HEK293T (cell line): ENCODE data around the gene EPS8L1.

Experiments used
- CTCF ChIA-PET: fragments of 350-600 bp; formaldehyde crosslinking; extraction: SDS; loops from one replicate; lab custom pipeline; 2021; ENCODE audit warnings: antibody characterized with exemption, inconsistent platforms; lab: Yijun Ruan, JAX
- POLR2A ChIA-PET: fragments of 350-600 bp; formaldehyde crosslinking; extraction: SDS; loops from one replicate; lab custom pipeline; 2020; ENCODE audit warnings: antibody characterized with exemption, inconsistent platforms; lab: Yijun Ruan, JAX
- DNase-seq: peaks from one replicate; pipeline ENCODE4 v3.0.0; 2012; ENCODE audit warnings: mixed read lengths; ENCODE audit errors: extremely low spot score
- ARNT ChIP-seq: fragments of 450-650 bp; IDR thresholded peaks from 2 replicates; pipeline ENCODE4 v1.6.1; 2017; ENCODE audit warnings: mild to moderate bottlenecking
- BHLHE40 ChIP-seq: fragments of 450-650 bp; IDR thresholded peaks from 2 replicates; pipeline ENCODE4 v1.6.1; 2016; ENCODE audit warnings: mild to moderate bottlenecking, moderate library complexity, borderline replicate concordance
- CTBP1 ChIP-seq: fragments of 450-650 bp; IDR thresholded peaks from 2 replicates; pipeline ENCODE4 v1.6.1; 2016; ENCODE audit warnings: borderline replicate concordance
- ELF4 ChIP-seq: fragments of 450-650 bp; IDR thresholded peaks from 2 replicates; pipeline ENCODE4 v1.6.1; 2017; ENCODE audit warnings: antibody characterized with exemption
- FOXA1 ChIP-seq: fragments of 450-650 bp; IDR thresholded peaks from 2 replicates; pipeline ENCODE4 v1.6.1; 2016; ENCODE audit warnings: mild to moderate bottlenecking
- FOXK2 ChIP-seq: fragments of 450-650 bp; IDR thresholded peaks from 2 replicates; pipeline ENCODE4 v1.6.1; 2016; ENCODE audit warnings: mild to moderate bottlenecking
- FOXM1 ChIP-seq: fragments of 450-650 bp; IDR thresholded peaks from 2 replicates; pipeline ENCODE4 v1.6.1; 2017; ENCODE audit warnings: mild to moderate bottlenecking, borderline replicate concordance
- HDGF ChIP-seq: fragments of 450-650 bp; IDR thresholded peaks from 2 replicates; pipeline ENCODE4 v1.6.1; 2017; ENCODE audit warnings: antibody characterized with exemption, borderline replicate concordance
- L3MBTL2 ChIP-seq: fragments of 450-650 bp; conservative IDR thresholded peaks from 2 replicates; pipeline ENCODE4 v1.6.1; 2016; ENCODE audit warnings: mild to moderate bottlenecking
- LEF1 ChIP-seq: fragments of 450-650 bp; IDR thresholded peaks from 2 replicates; pipeline ENCODE4 v1.6.1; 2017; ENCODE audit warnings: mild to moderate bottlenecking, borderline replicate concordance
- NFRKB ChIP-seq: fragments of 450-650 bp; IDR thresholded peaks from 2 replicates; pipeline ENCODE4 v1.6.1; 2016; ENCODE audit warnings: mild to moderate bottlenecking, moderate library complexity
- PKNOX1 ChIP-seq: fragments of 450-650 bp; IDR thresholded peaks from 2 replicates; pipeline ENCODE4 v1.6.1; 2016
- SP1 ChIP-seq: fragments of 450-650 bp; IDR thresholded peaks from 2 replicates; pipeline ENCODE4 v1.6.1; 2017
- SUZ12 ChIP-seq: fragments of 450-650 bp; IDR thresholded peaks from 2 replicates; pipeline ENCODE4 v1.6.1; 2016; ENCODE audit warnings: mild to moderate bottlenecking
- TARDBP ChIP-seq: fragments of 450-650 bp; IDR thresholded peaks from 2 replicates; pipeline ENCODE4 v1.6.1; 2016
- ZNF384 ChIP-seq: fragments of 450-650 bp; IDR thresholded peaks from 2 replicates; pipeline ENCODE4 v1.6.1; 2016

Gene EPS8L1

GRCh38 chr19:55066107-55066709 is 9.5 kb upstream of the EPS8L1 start:
- ChIA-PET POLR2A (interaction anchor here (1.7 kb wide), 1 partner anchor 14 kb away, joined by 5 read pairs; no protein-coding TSS in a partner anchor), CTCF (no interaction called here)
- DNase-seq, result no peak
- no peak for TF ChIP-seq ARNT
- no peak for TF ChIP-seq FOXM1
- TF ChIP-seq NFRKB, result no peak
- TF ChIP-seq SUZ12, result no peak
- TF ChIP-seq BHLHE40, result no peak
- no peak for TF ChIP-seq HDGF
- no peak for TF ChIP-seq PKNOX1
- TF ChIP-seq SP1, result no peak
- no peak for TF ChIP-seq L3MBTL2
- no peak for TF ChIP-seq TARDBP
- TF ChIP-seq ZNF384, result no peak
- TF ChIP-seq FOXK2, result no peak
- TF ChIP-seq LEF1, result no peak

GRCh38 chr19:55067869-55068268 is 7.8 kb upstream of the EPS8L1 start:
- TF ChIP-seq FOXM1 (no peak), PKNOX1 (no peak), ZNF384 (no peak), ELF4 (no peak), ARNT (no peak), FOXA1 (no peak), BHLHE40 (no peak), HDGF (no peak), NFRKB (no peak), FOXK2 (no peak), SUZ12 (no peak), L3MBTL2 (no peak), TARDBP (no peak), CTBP1 (no peak), LEF1 (no peak), SP1 (no peak)
- ChIA-PET CTCF (no interaction called here), POLR2A (no interaction called here)
- DNase-seq, result no peak

GRCh38 chr19:55068950-55069864 is 6.5 kb upstream of the EPS8L1 start:
- ChIA-PET POLR2A (interaction anchor here (0.9 to 1.1 kb wide), 2 partner anchors 12 to 393 kb away, joined by 3 read pairs; no protein-coding TSS in a partner anchor), CTCF (interaction anchor here (1.2 kb wide), 1 partner anchor 19 kb away, joined by 3 read pairs; no protein-coding TSS in a partner anchor)
- peak; percentile 28 for DNase-seq
- TF ChIP-seq FOXK2, result no peak
- TF ChIP-seq FOXA1, result no peak
- TF ChIP-seq SP1, result no peak
- no peak for TF ChIP-seq NFRKB
- TF ChIP-seq TARDBP, result no peak
- TF ChIP-seq HDGF, result no peak
- TF ChIP-seq ARNT, result no peak
- TF ChIP-seq LEF1, result no peak
- TF ChIP-seq L3MBTL2, result no peak
- TF ChIP-seq SUZ12, result no peak
- TF ChIP-seq ELF4, result no peak
- no peak for TF ChIP-seq BHLHE40

GRCh38 chr19:55069865-55070197 is 5.8 kb upstream of the EPS8L1 start:
- CTCF ChIA-PET, result interaction anchor here (0.6 to 1.2 kb wide), 2 partner anchors 19 to 1117 kb away, joined by 3 to 4 read pairs; no protein-coding TSS in a partner anchor
- no peak for TF ChIP-seq NFRKB
- TF ChIP-seq CTBP1, result no peak
- TF ChIP-seq FOXM1, result no peak
- no peak for TF ChIP-seq L3MBTL2
- no peak for TF ChIP-seq SUZ12
- no peak for TF ChIP-seq LEF1
- no peak for TF ChIP-seq ARNT
- TF ChIP-seq BHLHE40, result no peak
- no peak for TF ChIP-seq TARDBP
- TF ChIP-seq ELF4, result no peak
- no peak for TF ChIP-seq FOXA1
- TF ChIP-seq ZNF384, result no peak
- TF ChIP-seq PKNOX1, result no peak
- TF ChIP-seq SP1, result no peak
- TF ChIP-seq FOXK2, result no peak
- POLR2A ChIA-PET, result interaction anchor here (0.9 kb wide), 1 partner anchor 392 kb away, joined by 3 read pairs; no protein-coding TSS in a partner anchor
- DNase-seq, result no peak

- no peak for DNase-seq
- ChIA-PET CTCF (interaction anchor here (0.6 kb wide), 2 partner anchors 589 to 1118 kb away, joined by 4 to 6 read pairs; no protein-coding TSS in a partner anchor), POLR2A (no interaction called here)
- TF ChIP-seq ZNF384, result no peak
- TF ChIP-seq NFRKB, result no peak
- no peak for TF ChIP-seq TARDBP
- TF ChIP-seq SUZ12, result no peak
- no peak for TF ChIP-seq CTBP1
- no peak for TF ChIP-seq SP1
- no peak for TF ChIP-seq FOXK2
- TF ChIP-seq ELF4, result no peak
- no peak for TF ChIP-seq ARNT
- TF ChIP-seq FOXA1, result no peak
- TF ChIP-seq PKNOX1, result no peak
Observed at GRCh38 chr19:55070466-55071128, 5.1 kb upstream of the EPS8L1 start.
